MM.1S (cell line): ENCODE measurements around the gene HADHB.

Experiments
- DNase-seq: peaks from one replicate; pipeline ENCODE4 v3.0.0-alpha.2; 2015
- H2AFZ ChIP-seq: fragments of 300-600 bp; sonication (generic); 2 replicates; pipeline ENCODE4 v1.6.0; 2016; ENCODE audit warnings: antibody characterized with exemption, low read length
- H3F3A ChIP-seq: fragments of 300-600 bp; sonication (generic); 2 replicates; pipeline ENCODE4 v1.6.1; 2016; ENCODE audit warnings: mild to moderate bottlenecking, antibody characterized with exemption, low read length, moderate library complexity, mixed read lengths; ENCODE audit not compliant: insufficient read depth
- H3K27ac ChIP-seq: fragments of 300-600 bp; sonication (generic); 2 replicates; pipeline ENCODE4 v1.5.1; 2016; ENCODE audit warnings: mild to moderate bottlenecking, low read length
- H3K27me3 ChIP-seq: fragments of 300-600 bp; sonication (generic); replicated peaks from 2 replicates; pipeline ENCODE4 v1.6.0; 2016; ENCODE audit warnings: low read length; ENCODE audit not compliant: insufficient read depth
- H3K36me3 ChIP-seq: fragments of 300-600 bp; sonication (generic); replicated peaks from 2 replicates; pipeline ENCODE4 v1.6.1; 2016; ENCODE audit warnings: mild to moderate bottlenecking, low read length, mixed read lengths; ENCODE audit not compliant: insufficient read depth
- H3K4me1 ChIP-seq: fragments of 300-600 bp; sonication (generic); 2 replicates; pipeline ENCODE4 v1.6.1; 2016; ENCODE audit warnings: low read length, mixed read lengths
- H3K4me2 ChIP-seq: fragments of 300-600 bp; sonication (generic); 2 replicates; pipeline ENCODE4 v1.6.0; 2016; ENCODE audit warnings: low read depth, low read length
- H3K4me3 ChIP-seq: fragments of 300-600 bp; sonication (generic); 2 replicates; pipeline ENCODE4 v1.5.1; 2016; ENCODE audit warnings: low read length, mixed read lengths
- H3K79me2 ChIP-seq: fragments of 300-600 bp; sonication (generic); 2 replicates; pipeline ENCODE4 v1.6.1; 2016; ENCODE audit warnings: mixed run types, low read length, mixed read lengths
- H3K9ac ChIP-seq: fragments of 300-600 bp; sonication (generic); 2 replicates; pipeline ENCODE4 v1.6.1; 2016; ENCODE audit warnings: low read length, mixed read lengths
- H3K9me2 ChIP-seq: fragments of 300-600 bp; sonication (generic); replicated peaks from 2 replicates; pipeline ENCODE4 v1.6.1; 2016; ENCODE audit warnings: mild to moderate bottlenecking, low read length, mixed read lengths; ENCODE audit not compliant: insufficient read depth
- H3K9me3 ChIP-seq: fragments of 300-600 bp; sonication (generic); replicated peaks from 2 replicates; pipeline ENCODE4 v1.6.1; 2016; ENCODE audit warnings: mild to moderate bottlenecking, low read length, mixed read lengths; ENCODE audit not compliant: insufficient read depth
- H4K20me1 ChIP-seq: fragments of 300-600 bp; sonication (generic); 2 replicates; pipeline ENCODE4 v1.6.1; 2016; ENCODE audit warnings: mild to moderate bottlenecking, low read length, moderate library complexity, mixed read lengths; ENCODE audit not compliant: insufficient read depth
- EZH2 ChIP-seq: fragments of 300-600 bp; sonication (generic); optimal IDR thresholded peaks from 2 replicates; pipeline ENCODE3; 2017; ENCODE audit warnings: low read depth, mild to moderate bottlenecking, antibody characterized with exemption, low read length, mixed read lengths
- EZH2phosphoT487 ChIP-seq: fragments of 300-600 bp; sonication (generic); IDR thresholded peaks from 2 replicates; pipeline ENCODE4 v1.6.1; 2018; ENCODE audit warnings: antibody characterized with exemption, low read length
- TF ChIP-seq, protein P1 (sequence below): fragments of 300-600 bp; sonication (generic); IDR thresholded peaks from 2 replicates; pipeline ENCODE4 v1.5.1; 2016; ENCODE audit warnings: antibody characterized with exemption, low read length, mixed read lengths

Gene HADHB

GRCh38 chr2:26336719-26337118 is 92.0 kb downstream of the HADHB start:
- TF ChIP-seq, protein P1, sequence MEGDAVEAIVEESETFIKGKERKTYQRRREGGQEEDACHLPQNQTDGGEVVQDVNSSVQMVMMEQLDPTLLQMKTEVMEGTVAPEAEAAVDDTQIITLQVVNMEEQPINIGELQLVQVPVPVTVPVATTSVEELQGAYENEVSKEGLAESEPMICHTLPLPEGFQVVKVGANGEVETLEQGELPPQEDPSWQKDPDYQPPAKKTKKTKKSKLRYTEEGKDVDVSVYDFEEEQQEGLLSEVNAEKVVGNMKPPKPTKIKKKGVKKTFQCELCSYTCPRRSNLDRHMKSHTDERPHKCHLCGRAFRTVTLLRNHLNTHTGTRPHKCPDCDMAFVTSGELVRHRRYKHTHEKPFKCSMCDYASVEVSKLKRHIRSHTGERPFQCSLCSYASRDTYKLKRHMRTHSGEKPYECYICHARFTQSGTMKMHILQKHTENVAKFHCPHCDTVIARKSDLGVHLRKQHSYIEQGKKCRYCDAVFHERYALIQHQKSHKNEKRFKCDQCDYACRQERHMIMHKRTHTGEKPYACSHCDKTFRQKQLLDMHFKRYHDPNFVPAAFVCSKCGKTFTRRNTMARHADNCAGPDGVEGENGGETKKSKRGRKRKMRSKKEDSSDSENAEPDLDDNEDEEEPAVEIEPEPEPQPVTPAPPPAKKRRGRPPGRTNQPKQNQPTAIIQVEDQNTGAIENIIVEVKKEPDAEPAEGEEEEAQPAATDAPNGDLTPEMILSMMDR, result no peak
- TF ChIP-seq EZH2phosphoT487, result no peak
- no peak for TF ChIP-seq EZH2
- no peaks in the 10 kb centered on the region for H3F3A ChIP-seq
- no peak overlapping the region for H3K4me3 ChIP-seq
- no peaks in the 10 kb centered on the region for H3K9me3 ChIP-seq
- H3K27me3 ChIP-seq, result no peaks in the 10 kb centered on the region
- no peaks in the 10 kb centered on the region for H3K4me1 ChIP-seq
- no peak overlapping the region for H3K9ac ChIP-seq
- DNase-seq, result no peak
- no peak overlapping the region for H3K27ac ChIP-seq
- H2AFZ ChIP-seq, result no peak overlapping the region
- H3K36me3 ChIP-seq, result no peaks in the 10 kb centered on the region
- no peak overlapping the region for H3K4me2 ChIP-seq
- no peaks in the 10 kb centered on the region for H3K9me2 ChIP-seq
- no peaks in the 10 kb centered on the region for H4K20me1 ChIP-seq
- no peaks in the 10 kb centered on the region for H3K79me2 ChIP-seq

- DNase-seq, result no peak
- Histone ChIP-seq H3K27ac (no peak overlapping the region), H4K20me1 (no peaks in the 10 kb centered on the region), H3K27me3 (no peaks in the 10 kb centered on the region), H3K4me1 (no peaks in the 10 kb centered on the region), H2AFZ (no peak overlapping the region), H3K9ac (no peak overlapping the region), H3F3A (no peaks in the 10 kb centered on the region), H3K4me2 (no peak overlapping the region), H3K9me2 (no peaks in the 10 kb centered on the region), H3K36me3 (no peaks in the 10 kb centered on the region), H3K9me3 (no peaks in the 10 kb centered on the region), H3K79me2 (no peaks in the 10 kb centered on the region), H3K4me3 (no peak overlapping the region)
- TF ChIP-seq EZH2phosphoT487 (no peak), EZH2 (no peak)
- TF ChIP-seq, protein P1, result no peak
These were observed 92.6 kb downstream of the HADHB start for GRCh38 chr2:26337298-26337697.
